GM04504 (cell line): Measurements from ENCODE around the gene OR1I1.

ENCODE experiments used
- DNase-seq: peaks from one replicate; pipeline ENCODE4 v3.0.0-alpha.2; 2012; ENCODE audit warnings: low read depth

OR1I1 gene

GRCh38 chr19:15118789-15119494 lies 36.9 kb downstream of the OR1I1 start:
- DNase-seq: no peak

- no peak for DNase-seq
Measured at GRCh38 chr19:15120135-15121026, 38.4 kb downstream of the OR1I1 start.

- no peak for DNase-seq
Measured at GRCh38 chr19:15122331-15123030, 40.5 kb downstream of the OR1I1 start.

GRCh38 chr19:15123031-15123890 lies 41.2 kb downstream of the OR1I1 start:
- DNase-seq: no peak

- no peak for DNase-seq
Measured at GRCh38 chr19:15123900-15124299, 41.9 kb downstream of the OR1I1 start.

DNA sequence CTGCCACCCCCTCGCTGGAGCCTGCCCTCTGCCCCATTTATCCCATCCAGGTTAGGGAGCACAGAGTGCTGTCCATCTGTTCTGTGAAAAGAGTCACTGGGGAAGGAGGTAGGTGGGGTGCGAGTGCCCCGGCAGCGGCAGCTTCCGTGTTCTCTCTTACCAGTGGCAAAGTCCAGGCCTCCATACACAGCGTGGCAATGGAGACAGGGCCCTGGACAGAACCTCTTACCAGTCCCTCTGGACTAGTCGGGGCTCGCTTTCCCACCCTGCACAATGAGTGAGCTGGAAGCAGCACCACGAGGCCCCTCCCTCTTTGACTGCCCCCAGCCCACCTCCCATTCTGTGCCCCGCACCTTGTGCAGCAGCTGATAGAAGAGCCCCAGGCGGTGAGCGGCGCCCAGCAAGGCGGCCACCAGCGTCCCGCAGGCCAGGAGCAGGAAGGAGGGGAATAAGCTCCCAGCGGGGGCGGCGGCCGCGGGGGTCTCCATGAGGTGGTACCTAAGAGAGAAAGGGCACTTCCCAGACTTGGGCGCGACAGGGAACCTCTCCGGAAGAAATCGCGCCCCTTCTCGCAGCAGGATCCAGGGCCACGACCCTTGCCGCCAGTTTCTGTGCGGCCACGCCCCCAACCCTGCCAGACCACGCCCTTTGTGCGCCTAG lies 42.7 kb downstream of the OR1I1 start:
- no peak for DNase-seq

DNA sequence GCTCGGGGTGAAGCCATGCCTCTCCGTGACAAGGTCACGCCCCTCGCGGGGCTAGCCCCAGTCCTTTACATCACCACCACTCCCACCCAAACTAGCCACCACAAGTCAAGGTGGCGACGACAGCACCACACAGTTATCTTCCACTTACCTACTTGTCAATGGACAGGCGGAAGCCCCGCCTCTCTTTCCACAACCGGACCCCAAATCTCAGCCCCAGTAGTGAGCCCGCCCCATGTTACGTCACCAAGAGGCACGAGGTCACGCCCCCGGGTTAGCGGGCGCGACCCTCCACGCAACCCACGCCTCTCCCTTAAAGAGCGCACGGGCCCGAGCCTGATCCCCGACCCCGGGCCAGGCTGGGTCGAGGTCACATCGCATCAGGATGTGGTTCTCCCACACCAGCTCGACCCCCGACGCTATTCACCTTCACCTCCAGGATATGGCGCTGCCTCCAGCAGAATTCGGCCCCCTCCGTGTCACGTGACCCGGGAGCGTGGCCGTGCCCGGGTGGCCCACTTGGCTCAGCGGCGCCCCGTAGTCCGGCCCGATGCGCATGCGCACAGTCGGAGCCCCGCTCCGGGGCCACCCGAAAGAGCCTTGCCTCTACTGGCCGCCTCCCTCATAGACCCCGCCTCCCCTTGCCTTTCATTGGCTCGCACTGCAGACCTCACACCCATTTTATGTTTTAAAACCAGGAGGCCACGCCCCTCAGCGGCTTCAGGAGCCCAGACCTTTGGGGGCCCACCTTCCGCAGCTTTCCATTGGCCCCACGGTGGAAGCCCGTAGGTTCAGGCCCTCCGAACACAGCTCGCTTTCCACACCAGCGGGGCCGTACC lies 43.4 kb downstream of the OR1I1 start:
- DNase-seq: peak; percentile 93

DNA sequence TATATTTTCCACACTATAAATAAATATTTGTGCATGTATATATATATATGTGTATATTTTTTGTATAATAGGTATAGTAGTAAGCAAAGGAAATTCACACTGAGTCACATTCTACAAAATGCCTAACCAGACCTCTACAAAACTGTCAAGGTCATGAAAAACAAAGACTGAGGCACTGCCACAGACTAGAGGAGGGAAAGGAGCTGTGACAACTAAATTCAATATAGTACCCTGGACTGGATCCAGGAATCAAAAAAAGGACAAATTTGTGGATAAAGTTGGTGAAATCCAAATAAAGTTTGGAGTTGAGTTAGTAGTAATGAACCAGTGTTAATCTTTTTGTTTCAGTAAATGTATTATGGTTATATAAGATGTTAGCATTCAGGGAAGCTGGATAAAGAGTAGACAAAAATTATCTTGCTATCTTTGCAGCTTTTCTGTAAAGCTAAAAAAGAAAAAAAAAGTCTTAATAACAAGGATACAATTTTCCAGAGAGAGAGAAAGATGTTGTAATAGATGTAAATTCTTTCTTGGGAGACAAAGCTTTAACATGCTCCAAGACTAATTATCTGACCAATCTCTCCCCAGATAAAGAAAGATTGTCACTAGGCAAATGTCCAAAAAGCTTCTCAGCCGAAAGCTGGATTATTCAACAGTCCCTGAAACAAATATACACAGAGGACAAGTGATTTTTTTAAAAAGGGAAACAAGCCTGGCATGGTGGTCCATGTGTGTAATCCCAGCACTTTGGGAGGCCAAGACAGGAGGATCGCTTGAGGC lies 44.3 kb downstream of the OR1I1 start:
- DNase-seq: no peak

DNA sequence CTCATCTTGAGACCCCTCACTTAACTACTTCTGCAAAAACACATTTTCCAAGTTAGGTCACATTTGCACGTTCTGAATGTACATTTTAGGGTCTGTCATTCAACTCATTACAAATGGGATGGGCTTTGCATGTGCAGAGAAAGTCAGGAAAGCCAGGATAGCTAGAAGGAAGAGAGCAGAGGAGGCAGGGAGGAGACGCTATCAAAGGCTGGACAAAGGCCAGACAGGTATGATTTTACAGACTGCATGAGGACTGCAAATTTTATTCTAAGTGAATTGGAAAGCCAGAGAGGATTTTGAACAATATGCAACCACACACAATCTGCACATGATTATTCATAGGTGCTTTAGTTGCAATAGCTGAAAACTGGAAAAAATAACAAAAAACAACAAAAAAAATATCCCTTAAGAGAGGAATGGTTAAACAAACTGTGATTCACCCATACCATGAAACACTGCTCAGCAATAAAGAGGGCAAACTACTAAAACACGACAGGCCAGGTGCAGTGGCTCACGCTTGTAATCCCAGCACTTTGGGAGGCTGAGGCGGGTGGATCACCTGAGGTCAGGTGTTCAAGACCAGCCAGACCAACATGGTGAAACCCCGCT lies 46.3 kb downstream of the OR1I1 start:
- no peak for DNase-seq

DNA sequence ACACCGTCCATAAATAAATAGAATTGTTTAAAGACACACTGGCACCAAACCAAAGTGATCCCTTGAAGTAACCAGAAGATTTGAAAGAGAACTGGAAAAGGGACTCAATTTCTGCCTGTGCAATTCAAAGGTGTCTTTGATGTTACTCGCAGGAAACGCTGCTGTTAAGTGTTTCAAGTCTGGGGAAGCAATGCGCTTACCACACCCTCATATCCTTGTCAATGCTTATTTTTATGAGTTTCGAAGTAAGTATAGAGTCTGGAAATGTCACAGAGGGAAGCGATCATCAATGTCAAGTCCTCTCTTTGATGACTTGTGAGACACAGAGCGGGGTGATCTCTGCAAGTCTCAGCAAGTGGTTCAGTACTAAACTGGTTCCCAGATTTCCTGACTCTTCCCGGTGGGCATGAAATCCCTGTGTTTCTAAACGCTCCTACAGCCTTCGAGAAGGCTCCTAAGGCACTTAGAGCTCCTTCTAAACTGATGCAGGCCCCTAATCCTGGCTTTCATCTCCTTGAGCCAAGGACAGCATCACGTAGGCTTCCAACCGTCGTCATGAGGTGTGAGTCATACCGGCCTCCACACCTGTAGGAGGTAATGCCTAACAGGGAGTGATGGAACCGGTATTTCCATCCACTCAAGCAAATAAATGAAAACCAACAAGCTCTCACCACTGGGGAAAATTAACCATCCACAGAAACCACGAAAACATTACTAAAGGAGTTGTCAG lies 48.0 kb downstream of the OR1I1 start:
- no peak for DNase-seq

DNA sequence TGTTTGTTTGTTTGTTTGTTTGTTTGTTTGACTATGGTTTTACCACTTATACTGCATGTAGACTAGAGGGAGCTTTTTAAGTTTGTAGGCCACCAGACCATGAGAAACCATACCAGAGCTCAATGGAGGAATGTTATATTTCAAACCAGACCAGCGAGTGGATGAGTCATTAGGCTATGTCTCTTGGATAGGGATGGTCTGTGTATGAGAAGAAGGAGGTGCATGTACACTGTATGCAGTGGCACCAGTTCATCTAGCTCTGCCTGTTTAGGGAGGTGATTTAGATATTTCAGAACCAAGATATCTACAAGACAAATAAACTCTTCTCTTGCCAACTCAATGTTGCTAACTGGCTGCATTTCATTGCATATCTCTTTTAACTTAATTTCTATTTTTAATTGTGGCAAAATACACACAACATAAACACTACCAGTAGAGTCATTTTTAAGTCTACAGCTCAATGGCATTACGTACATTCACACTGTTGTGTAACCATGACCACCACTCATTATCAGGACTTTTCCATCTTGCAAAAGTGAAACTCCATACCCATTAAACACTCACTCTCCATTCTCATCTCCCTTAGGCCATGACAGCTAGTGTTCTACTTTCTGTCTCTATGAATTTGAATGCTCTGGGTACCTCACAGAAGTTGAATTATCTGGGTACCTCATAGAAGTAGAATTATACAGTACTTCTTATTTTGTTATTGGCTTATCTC lies 54.4 kb downstream of the OR1I1 start:
- no peak for DNase-seq

DNA sequence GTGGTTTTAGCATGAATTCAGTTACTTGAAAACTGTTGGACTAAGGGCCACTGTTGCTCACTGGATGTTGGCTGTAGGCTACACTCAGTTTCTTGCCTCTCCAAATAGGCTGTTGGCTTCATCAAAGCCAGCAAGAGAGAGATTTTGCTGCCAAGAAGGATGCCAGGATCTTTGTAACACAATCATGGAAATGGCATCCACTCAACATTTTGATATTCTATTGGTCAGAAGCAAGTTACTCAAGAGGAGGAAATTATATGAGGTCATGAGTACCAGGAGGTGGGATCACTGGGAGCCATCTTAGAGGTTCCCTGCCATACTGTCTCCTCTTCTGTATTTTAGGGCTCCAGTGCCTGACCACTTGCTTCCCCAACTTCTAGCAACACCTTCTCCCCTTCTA lies 55.8 kb downstream of the OR1I1 start:
- DNase-seq: no peak

DNA sequence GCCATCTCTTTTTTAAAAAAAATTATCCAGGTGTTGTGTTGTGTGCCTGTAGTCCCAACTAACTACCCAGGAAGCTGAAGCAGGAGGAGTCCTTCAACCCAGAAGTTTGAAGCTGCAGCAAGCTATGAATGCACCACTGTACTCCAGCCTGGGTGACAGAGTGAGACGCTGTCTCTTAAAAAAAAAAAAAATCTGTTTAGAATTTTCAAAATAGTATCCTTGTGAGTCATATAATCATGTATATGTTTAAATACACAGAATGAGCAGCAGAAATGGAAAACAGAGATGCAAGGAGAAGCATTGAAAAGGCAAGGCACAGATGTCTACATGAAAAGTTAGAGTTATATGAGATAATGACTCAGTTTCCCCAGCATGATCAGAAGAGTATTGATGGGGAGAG lies 56.4 kb downstream of the OR1I1 start:
- no peak for DNase-seq

DNA sequence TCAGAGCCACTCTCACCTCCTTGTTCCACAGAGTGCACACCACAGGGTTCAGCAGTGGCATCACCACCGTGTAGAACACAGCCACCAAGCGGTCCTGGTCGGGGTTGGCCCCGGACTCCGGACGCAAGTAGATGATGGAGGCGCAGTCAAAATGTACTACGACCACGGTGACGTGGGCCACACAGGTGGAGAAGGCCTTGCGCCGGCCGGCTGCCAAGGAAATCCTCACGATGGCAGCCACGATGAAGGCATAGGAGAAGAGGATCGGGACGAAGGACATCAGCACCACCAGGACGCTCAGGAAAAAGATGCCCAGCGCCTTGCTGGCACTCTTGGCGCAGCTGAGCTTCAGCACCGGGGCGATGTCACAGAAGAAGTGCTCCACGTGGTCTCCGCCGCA lies 59.1 kb downstream of the OR1I1 start:
- DNase-seq: no peak

- no peak for DNase-seq
Measured at GRCh38 chr19:15142313-15142712, 60.3 kb downstream of the OR1I1 start.
